GM19099 (cell line): ENCODE measurements around the gene MAP3K10.

Source experiments
- POLR2A ChIP-seq: IDR thresholded peaks from 3 replicates; pipeline ENCODE4 v1.6.1; 2011; ENCODE audit warnings: low read depth; ENCODE audit not compliant: insufficient read length; ENCODE audit errors: extremely low read depth

The MAP3K10 gene

GRCh38 chr19:40236366-40236765 lies 45.1 kb downstream of the MAP3K10 start:
- no peak for TF ChIP-seq POLR2A

DNA sequence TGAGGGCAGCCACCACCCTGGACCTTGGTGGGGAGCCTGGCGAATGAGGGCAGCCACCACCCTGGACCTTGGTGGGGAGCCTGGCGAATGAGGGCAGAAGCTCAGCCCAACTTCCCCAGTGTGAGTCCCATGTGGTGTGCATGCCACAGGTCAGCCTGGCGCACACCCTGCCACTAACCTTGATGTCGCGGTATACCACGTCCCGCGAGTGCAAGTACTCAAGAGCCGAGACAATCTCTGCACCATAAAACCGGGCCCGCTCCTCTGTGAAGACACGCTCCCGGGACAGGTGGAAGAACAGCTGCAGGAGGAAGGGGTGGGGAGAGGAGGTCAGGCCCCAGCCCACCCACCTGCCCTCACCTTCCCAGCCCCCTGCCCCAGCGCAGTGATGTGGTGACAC lies 46.6 kb downstream of the MAP3K10 start:
- no peak for TF ChIP-seq POLR2A

- TF ChIP-seq POLR2A = no peak
Measured at GRCh38 chr19:40238775-40239174, 47.5 kb downstream of the MAP3K10 start.

DNA sequence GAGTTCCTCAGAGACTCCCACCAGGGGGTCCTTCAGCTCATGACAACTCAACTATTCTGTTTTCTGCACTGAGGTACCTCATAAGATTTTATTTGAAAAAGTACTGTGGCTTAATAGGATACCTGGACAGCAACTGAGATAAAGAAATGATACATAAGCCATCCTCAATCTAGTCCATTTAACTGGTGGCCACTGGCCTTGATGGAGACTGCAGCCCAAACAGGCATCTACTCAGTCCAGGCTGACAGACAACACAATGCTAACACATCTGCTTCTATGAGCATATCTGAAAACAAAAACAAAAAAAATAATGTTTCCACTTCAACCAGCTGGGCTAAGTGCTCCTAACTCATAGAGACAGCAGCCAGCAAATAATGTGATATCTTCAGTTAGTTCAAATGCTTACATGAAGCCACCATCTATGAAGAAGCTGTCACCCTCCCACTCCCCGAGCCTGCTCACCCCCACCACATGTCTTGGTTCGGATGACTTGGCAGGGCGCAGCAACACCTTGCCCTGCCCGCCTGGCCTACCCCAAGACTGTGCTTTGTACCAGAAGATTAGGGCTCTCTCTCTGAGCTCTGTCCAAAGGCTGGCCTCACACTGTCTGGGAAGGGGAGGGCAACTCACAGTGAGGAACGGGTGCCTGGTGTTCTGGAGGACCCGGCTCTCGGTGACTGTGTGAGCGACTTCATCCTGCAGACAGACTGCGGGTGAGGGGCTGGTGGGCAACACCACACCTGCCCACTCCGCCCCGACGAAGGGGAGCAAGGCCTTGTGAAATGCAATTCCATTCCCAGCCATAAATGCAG lies 48.4 kb downstream of the MAP3K10 start:
- no peak for TF ChIP-seq POLR2A

DNA sequence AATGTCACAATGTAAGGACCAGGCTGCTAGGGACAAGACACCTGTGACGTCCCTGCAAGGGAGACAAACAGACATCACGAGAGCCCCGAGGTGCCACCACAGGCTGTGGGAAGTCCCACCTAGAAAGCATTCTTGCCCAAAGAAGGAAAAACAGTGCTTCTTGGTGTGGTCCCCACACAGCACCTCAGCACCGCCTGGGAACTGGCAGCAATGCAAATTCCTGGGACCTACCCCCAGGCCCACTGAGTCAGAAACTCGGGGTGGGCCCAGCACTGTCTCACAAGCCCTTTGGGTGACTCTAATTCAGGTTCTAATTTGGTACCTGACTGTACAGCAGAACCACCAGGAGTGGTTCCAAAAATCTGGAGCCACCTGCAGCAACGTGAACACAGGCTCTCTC lies 49.1 kb downstream of the MAP3K10 start:
- TF ChIP-seq POLR2A = no peak

GRCh38 chr19:40241125-40241808 lies 50.0 kb downstream of the MAP3K10 start:
- TF ChIP-seq POLR2A = no peak

DNA sequence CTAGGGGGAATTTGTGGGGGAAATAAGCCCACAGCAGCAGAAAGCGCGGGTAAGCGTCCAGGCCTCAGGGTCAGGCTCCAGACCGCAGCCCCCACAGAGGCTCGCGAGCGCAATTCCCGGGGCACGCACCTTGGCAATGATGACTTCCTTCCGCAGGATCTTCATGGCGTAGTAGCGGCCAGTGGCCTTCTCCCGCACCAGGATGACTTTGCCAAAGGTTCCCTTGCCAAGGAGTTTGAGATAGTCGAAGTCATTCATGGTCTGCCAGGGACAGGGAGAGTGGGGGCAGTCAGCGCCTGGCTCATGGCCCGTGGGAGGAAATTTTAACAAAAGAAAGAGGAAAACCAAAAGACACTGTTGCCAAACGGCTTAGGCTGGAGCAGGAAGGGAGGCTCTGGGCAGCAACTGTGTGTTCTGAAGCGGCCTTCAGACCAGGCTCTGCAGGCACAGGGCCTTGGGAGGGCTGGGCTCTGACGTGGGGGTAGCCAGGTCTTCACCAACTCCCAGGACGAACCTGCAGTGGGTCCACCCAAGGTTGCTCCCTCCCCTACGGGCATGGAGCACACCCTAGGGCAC lies 50.7 kb downstream of the MAP3K10 start:
- TF ChIP-seq POLR2A = no peak

GRCh38 chr19:40242480-40242879 lies 51.3 kb downstream of the MAP3K10 start:
- no peak for TF ChIP-seq POLR2A

- no peak for TF ChIP-seq POLR2A
Measured at GRCh38 chr19:40243181-40243580, 52.0 kb downstream of the MAP3K10 start.

GRCh38 chr19:40244579-40245317 lies 53.5 kb downstream of the MAP3K10 start:
- no peak for TF ChIP-seq POLR2A

DNA sequence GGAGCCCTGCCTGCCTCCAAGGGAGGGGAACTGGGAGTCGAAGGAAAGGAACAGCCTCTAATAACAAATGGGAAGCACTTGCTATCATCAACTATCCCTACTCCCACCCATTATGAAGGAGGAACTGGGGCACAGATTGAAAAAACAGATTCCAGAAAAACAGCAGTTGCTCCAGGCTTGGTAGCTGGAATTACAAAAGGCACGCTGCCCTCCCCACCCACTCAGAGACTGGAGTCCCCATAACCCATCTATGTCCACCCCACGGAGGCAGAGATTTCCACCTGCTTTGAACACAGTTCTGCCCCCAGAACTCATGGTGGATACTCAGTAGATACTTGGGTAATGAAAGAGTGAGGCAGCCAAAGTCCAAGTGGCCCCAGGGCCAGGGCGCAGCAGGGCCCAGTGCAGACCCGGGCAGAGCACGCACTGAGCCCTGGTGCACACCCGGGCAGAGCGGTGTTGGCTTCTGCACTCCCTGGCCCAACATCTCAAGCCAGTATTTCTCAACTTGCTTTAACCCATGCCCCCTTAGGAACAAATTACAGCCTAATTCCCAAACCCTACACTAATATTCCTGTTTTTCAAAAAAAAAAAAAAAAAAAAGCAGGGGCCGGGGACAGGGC lies 54.4 kb downstream of the MAP3K10 start:
- TF ChIP-seq POLR2A = no peak

GRCh38 chr19:40246292-40247073 lies 55.3 kb downstream of the MAP3K10 start:
- TF ChIP-seq POLR2A = no peak

DNA sequence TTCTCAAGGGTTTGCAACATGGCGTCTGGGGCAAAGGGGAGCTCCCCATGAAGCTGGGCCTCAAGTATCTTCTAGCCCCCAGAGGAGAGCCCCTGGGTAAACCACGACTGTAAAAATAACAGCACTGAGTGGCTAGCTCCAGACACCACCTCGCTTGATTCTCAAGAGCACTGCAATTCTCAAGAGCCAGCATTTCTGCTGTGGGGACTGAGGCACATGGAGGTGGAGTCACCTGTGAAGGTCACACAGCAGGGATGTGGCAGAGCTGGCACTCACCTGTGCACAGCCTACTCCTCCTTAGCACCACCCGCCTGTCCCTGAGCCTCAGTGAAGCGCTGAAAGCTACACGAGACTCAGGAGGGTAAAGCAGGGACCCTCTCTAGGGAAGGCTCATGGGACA lies 56.0 kb downstream of the MAP3K10 start:
- no peak for TF ChIP-seq POLR2A

DNA sequence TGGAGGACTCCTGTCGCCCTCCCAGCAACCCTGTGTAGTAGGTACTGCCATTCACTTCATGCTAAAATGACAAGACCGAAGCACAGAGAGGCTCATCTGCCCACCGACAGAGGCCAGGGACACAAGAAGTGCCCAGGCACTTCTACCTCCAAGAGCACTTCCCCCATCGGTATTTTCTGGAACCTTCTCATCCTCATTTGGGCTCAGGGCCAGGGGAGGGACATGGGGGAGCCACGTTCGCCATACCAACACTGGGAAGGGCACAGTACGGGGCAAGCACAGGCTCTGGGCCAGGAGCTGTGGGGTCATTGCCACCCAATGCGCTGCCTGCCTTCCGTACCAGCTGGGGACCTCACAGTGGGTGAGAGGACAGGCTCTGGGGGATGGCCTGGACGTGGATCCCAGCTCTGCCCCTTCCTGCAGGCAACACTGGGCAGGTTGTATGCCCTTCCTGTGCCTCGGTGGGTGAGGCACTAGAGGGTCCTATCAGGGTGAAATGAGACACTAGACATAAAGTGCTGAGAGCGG lies 56.6 kb downstream of the MAP3K10 start:
- TF ChIP-seq POLR2A = no peak
